ENCODE measurements around the gene PRLH.

DNA sequence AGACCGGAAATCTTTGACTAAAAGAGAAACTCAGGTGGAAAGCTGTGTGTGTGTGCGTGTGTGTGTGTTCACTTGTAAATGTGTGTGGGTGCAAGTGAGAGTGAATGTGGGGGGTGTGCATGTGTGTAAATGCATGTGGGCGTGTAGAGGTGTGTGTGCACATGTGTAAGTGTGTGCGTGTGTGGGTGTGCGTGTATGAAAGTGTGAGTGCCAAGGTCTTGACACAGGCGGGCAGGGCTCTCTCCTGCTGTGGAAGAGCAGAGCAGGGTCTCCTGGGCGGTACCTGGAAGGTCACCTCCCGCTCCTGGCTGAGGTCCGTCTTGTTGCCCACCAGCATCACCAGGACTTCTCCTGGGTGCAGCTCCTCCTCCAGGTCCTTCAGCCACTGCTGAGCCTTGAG lies 10.6 kb downstream of the PRLH start:
- no peak for TF ChIP-seq ZNF184 (tag by site-specific recombination; IDR thresholded peaks at IDR 0.05)
- TF ChIP-seq, protein P1, sequence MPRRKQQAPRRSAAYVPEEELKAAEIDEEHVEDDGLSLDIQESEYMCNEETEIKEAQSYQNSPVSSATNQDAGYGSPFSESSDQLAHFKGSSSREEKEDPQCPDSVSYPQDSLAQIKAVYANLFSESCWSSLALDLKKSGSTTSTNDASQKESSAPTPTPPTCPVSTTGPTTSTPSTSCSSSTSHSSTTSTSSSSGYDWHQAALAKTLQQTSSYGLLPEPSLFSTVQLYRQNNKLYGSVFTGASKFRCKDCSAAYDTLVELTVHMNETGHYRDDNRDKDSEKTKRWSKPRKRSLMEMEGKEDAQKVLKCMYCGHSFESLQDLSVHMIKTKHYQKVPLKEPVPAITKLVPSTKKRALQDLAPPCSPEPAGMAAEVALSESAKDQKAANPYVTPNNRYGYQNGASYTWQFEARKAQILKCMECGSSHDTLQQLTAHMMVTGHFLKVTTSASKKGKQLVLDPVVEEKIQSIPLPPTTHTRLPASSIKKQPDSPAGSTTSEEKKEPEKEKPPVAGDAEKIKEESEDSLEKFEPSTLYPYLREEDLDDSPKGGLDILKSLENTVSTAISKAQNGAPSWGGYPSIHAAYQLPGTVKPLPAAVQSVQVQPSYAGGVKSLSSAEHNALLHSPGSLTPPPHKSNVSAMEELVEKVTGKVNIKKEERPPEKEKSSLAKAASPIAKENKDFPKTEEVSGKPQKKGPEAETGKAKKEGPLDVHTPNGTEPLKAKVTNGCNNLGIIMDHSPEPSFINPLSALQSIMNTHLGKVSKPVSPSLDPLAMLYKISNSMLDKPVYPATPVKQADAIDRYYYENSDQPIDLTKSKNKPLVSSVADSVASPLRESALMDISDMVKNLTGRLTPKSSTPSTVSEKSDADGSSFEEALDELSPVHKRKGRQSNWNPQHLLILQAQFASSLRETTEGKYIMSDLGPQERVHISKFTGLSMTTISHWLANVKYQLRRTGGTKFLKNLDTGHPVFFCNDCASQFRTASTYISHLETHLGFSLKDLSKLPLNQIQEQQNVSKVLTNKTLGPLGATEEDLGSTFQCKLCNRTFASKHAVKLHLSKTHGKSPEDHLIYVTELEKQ (tag by site-specific recombination; IDR thresholded peaks at IDR 0.05; ENCODE audit: borderline replicate concordance) = no peak
- no peak for TF ChIP-seq ZNF121 (tag by site-specific recombination; IDR thresholded peaks at IDR 0.05)
- TF ChIP-seq, protein P2, sequence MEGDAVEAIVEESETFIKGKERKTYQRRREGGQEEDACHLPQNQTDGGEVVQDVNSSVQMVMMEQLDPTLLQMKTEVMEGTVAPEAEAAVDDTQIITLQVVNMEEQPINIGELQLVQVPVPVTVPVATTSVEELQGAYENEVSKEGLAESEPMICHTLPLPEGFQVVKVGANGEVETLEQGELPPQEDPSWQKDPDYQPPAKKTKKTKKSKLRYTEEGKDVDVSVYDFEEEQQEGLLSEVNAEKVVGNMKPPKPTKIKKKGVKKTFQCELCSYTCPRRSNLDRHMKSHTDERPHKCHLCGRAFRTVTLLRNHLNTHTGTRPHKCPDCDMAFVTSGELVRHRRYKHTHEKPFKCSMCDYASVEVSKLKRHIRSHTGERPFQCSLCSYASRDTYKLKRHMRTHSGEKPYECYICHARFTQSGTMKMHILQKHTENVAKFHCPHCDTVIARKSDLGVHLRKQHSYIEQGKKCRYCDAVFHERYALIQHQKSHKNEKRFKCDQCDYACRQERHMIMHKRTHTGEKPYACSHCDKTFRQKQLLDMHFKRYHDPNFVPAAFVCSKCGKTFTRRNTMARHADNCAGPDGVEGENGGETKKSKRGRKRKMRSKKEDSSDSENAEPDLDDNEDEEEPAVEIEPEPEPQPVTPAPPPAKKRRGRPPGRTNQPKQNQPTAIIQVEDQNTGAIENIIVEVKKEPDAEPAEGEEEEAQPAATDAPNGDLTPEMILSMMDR (tag by site-specific recombination; IDR thresholded peaks at IDR 0.05) = no peak
- TF ChIP-seq, protein P3, sequence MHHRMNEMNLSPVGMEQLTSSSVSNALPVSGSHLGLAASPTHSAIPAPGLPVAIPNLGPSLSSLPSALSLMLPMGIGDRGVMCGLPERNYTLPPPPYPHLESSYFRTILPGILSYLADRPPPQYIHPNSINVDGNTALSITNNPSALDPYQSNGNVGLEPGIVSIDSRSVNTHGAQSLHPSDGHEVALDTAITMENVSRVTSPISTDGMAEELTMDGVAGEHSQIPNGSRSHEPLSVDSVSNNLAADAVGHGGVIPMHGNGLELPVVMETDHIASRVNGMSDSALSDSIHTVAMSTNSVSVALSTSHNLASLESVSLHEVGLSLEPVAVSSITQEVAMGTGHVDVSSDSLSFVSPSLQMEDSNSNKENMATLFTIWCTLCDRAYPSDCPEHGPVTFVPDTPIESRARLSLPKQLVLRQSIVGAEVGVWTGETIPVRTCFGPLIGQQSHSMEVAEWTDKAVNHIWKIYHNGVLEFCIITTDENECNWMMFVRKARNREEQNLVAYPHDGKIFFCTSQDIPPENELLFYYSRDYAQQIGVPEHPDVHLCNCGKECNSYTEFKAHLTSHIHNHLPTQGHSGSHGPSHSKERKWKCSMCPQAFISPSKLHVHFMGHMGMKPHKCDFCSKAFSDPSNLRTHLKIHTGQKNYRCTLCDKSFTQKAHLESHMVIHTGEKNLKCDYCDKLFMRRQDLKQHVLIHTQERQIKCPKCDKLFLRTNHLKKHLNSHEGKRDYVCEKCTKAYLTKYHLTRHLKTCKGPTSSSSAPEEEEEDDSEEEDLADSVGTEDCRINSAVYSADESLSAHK (tag by site-specific recombination; IDR thresholded peaks at IDR 0.05) = no peak

Measured in HEK293 (cell line).